CD4-positive, alpha-beta T cell treated with Interleukin-15 for 4 hours (primary cell): ENCODE results near the gene SF3A2.

Experiments used
- DNase-seq: peaks from one replicate; pipeline ENCODE4 v3.0.0-alpha.2; 2020; ENCODE audit warnings: low spot score

Gene SF3A2

DNA sequence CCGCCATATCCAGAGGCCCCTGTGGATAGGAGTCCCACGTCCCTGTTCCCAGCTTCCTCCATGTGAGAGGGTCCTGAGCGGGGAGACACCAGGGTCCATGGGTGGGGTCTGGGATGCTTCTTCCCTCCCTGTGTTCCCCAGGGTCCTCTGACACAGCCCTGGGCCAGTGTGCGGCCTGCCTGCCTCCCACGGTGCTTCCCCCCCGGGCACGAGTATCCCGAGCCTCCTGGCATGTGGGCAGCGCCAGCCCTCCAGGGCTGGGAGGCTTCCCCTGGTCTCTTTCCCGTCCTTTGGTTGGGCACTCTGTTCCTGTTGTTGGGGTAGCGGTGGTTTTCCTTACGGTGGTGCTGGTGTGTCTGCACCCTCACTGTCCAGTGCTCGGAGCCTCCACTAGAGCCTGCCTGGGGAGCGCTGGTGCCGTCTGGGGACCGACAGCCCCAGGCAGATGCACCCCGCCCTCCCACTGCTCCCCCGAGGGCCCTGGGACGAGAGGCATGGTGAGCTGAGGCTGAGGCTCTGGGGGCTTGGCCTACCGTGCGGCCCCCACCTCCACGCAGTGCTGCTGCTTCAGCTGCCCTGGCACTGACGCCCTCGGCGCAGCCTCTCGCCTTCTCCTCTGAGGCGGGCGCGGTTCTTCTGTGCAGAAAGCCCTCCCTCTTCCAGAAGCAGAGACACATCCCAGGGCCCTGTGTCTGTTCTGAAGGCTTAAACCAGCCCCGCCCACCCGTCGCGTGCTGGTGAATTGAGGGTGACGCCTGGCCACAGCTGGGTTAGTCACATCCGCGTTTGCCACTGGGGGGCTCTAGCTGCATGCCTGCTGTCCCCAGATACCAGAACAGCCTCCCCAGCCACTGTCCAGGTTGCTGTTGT lies 28.4 kb upstream of the SF3A2 start:
- DNase-seq = peak; percentile 19

DNA sequence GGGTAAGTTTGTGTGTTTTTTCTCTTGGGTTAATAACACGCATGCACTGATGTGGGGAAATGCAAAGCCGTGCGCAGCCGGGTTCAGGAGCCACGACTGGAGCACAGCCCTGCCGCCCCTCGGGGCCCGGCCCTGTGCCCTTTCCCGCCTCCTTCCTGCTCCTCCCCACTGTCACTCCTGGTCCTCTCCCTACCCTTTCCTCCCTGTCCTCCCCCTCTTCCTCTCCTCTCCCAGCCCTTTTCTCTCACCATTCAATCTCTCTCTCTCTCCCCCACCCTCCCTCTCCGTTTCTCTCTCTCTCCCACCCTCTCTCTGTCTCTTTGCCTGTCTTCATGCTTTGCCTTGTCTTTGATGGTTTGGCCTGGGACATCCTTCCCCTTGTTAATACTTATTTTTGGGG lies 27.6 kb upstream of the SF3A2 start:
- no peak for DNase-seq

DNA sequence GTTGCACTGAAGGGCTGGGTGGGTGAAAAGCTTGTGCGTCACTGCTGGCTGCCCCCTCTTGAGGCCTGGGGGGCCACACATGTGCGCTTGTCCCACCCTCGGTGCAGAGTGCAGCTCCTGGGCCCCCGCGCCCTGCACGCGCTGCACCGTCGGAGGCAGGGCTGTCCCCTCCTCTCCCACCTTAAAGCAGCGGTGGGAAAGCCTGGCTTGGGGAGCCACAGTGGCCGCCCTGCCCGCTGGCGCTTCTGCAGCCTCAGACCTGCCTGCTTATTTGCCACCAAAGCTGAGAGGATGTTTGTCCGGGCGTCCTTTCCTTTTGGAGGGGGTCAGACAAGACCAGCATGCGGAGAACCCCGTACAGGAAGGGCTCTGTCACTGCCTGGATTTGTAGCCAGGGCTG lies 27.2 kb upstream of the SF3A2 start:
- no peak for DNase-seq

GRCh38 chr19:2210206-2210605 lies 26.4 kb upstream of the SF3A2 start:
- DNase-seq = no peak

- no peak for DNase-seq
Measured at GRCh38 chr19:2210987-2211740, 25.5 kb upstream of the SF3A2 start.

GRCh38 chr19:2212861-2213711 lies 23.5 kb upstream of the SF3A2 start:
- no peak for DNase-seq

GRCh38 chr19:2213799-2214198 lies 22.8 kb upstream of the SF3A2 start:
- DNase-seq = no peak

- DNase-seq = no peak
Measured at GRCh38 chr19:2214251-2214650, 22.4 kb upstream of the SF3A2 start.

- DNase-seq = peak; percentile 35
Measured at GRCh38 chr19:2215281-2215751, 21.3 kb upstream of the SF3A2 start.

DNA sequence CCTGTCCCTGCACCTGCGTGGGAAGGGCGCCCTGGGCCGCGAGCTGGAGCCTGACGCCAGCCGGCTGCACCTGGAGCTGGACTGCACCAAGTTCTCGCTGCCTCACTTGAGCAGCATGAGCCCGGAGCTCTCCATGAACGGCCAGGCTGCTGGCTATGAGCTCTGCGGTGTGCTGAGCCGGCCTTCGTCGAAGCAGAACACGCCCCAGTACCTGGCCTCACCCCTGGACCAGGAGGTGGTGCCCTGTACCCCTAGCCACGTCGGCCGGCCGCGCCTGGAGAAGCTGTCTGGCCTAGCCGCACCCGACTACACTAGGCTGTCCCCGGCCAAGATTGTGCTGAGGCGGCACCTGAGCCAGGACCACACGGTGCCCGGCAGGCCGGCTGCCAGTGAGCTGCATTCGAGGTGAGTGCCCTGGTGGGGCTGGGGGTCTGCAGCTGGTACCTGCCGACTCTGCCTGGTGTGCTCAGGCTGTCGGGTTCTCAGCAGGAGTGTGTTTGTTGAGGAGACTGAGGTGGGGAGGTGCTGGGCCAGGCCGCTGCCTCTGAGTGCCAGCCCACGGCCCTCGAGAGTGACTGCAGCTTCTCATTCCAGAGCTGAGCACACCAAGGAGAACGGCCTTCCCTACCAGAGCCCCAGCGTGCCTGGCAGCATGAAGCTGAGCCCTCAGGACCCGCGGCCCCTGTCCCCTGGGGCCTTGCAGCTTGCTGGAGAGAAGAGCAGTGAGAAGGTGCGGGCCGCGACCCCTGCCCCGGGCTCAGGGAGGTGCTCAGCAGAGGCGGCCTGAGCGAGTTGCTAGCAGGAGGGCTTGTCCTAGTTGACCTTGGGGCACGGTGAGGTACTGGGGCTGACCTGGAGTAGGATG lies 20.0 kb upstream of the SF3A2 start:
- no peak for DNase-seq

DNA sequence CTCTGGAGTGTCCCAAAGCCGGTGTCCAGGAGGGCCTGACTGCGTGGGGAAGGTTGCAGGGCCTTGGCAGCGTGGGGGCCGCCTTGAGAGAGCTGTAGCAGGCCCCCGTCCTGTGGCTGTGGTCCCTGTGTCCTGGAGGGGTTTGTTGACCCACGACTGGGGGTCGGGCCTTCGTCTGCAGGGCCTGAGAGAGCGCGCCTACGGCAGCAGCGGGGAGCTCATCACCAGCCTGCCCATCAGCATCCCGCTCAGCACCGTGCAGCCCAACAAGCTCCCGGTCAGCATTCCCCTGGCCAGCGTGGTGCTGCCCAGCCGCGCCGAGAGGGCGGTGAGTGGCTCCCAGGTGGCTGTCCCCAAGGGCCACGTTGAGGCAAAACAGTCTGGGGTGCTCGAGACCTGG lies 19.0 kb upstream of the SF3A2 start:
- no peak for DNase-seq

- DNase-seq = no peak
Measured at GRCh38 chr19:2219726-2220125, 16.9 kb upstream of the SF3A2 start.

GRCh38 chr19:2221250-2221831 lies 15.3 kb upstream of the SF3A2 start:
- no peak for DNase-seq

DNA sequence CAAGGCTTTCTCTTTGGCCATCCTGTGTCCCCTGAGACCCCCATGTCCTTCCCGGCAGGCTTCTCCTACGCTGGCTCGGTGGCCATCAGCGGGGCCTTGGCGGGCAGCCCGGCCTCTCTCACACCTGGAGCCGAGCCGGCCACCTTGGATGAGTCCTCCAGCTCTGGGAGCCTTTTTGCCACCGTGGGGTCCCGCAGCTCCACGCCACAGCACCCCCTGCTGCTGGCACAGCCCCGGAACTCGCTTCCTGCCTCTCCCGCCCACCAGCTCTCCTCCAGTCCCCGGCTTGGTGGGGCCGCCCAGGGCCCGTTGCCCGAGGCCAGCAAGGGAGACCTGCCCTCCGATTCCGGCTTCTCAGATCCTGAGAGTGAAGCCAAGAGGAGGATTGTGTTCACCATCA lies 14.7 kb upstream of the SF3A2 start:
- DNase-seq = no peak

DNA sequence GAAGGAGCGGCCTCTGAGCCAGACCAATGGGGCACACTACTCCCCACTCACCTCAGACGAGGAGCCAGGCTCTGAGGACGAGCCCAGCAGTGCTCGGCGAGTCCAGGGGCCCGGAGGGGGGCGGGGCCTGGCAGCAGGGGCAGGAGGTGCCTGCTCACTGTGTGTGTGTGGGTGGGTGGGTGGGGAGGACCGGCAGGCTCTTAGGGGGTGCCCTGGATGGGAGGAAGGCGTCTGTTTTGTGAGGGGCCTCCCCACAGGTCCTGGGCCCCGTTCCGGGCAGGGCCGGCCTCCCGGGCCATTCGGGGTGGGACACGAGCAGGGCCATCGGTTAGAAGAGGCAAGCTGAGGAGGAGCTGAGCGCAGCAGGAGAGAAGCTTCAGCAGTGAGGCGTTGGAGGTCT lies 13.2 kb upstream of the SF3A2 start:
- DNase-seq = no peak

- DNase-seq = peak; percentile 13
Measured at GRCh38 chr19:2223959-2224358, 12.7 kb upstream of the SF3A2 start.

DNA sequence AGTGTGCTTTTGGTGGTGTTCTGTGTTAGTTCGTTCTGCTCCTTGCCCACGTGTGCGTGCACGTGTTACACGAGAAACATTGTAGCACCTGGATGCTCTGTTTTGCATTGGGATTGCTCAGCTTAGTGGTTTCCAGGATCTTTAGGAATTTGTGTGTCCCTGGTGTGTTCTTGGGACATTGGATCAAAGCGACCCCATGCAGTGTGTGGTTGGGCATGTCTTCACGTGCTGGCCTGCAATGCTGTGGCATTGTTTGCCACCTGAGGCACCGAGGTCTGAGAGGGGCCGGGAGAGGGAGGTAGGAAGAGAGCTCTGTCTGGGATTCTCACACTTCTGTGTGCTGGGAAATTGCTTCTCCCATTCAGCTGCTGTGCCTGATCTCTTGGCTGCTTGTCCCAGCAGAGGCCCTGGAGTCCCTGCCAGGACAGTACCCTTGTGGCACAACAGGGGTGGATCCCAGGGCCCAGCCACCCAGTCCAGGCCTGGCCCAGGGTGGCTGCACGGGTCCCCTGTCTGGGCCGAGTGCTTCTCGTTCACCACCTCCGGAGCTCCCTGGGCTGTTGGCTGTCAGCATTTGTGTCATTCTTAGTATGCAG lies 11.8 kb upstream of the SF3A2 start:
- DNase-seq = no peak

- no peak for DNase-seq
Measured at GRCh38 chr19:2225415-2226050, 11.1 kb upstream of the SF3A2 start.

- DNase-seq = no peak
Measured at GRCh38 chr19:2226051-2226839, 10.4 kb upstream of the SF3A2 start.
